ENCODE data around the gene TRAPPC10. TPM values are rescaled to one million over a fixed set of nuclear protein-coding genes. Genes with fewer than 3 reads are reported as not detected.

Gene TRAPPC10
- total and polyA plus RNA-seq, 9 of the 15 experiments (the other 6 are each of a cell fraction or from before 2014, with no cell fraction given): 1.1 to 33.8 (median 24.3) TPM

GRCh38 chr21:44082648-44083440 is 70.7 kb downstream of the TRAPPC10 start (continued):
- TF ChIP-seq ZNF318 (IDR thresholded peaks at IDR 0.05; ENCODE audit: borderline replicate concordance in 1 of 2, low read depth in 1 of 2) (no peak), MYC (IDR thresholded peaks at IDR 0.05; ENCODE audit: low read depth, low read length) (peak; percentile 36; the same call in 1 of the 2 replicates), MYC (CRISPR knock-in tag; IDR thresholded peaks at IDR 0.05; ENCODE audit: borderline replicate concordance, low read depth) (no peak), ZBTB34 (CRISPR knock-in tag; IDR thresholded peaks at IDR 0.05) (no peak), SUPT5H (IDR thresholded peaks at IDR 0.05) (no peak), CLOCK (CRISPR knock-in tag; IDR thresholded peaks at IDR 0.05; ENCODE audit: borderline replicate concordance) (peak; percentile 50; the same call in 1 of the 2 replicates), CBX3 (IDR thresholded peaks at IDR 0.05; ENCODE audit: borderline replicate concordance in 1 of 2, low read length in 2 of 2) (no peak), SIN3B (IDR thresholded peaks at IDR 0.05; ENCODE audit: low read depth) (no peak), MAFK (IDR thresholded peaks at IDR 0.05; ENCODE audit: low read length) (no peak), IRF9 (tag; IDR thresholded peaks at IDR 0.05) (0 out of 2 replicates have a peak, but pooled peaks have one; percentile 45), ZNF354B (CRISPR knock-in tag; IDR thresholded peaks at IDR 0.05) (no peak), SMARCB1 (IDR thresholded peaks at IDR 0.05; ENCODE audit: insufficient read length, low read depth) (no peak)

All from K562 (cell line).